ENCODE data around the gene TMEM9B. TPM values are rescaled to one million over a fixed set of nuclear protein-coding genes. Genes with fewer than 3 reads are reported as not detected.

The TMEM9B gene
- total RNA-seq, 4 donors from 2014 or later: 29.4 to 45.3 (median 40.1) TPM

GRCh38 chr11:8962841-8963240 lies 1.4 kb downstream of the TMEM9B start:
- DNase-seq (no peak), ATAC-seq (no peak)
- H3K4me1 ChIP-seq: peaks cover 24 to 30% of the 10 kb centered on the region in 2 donors
- peaks cover 0 to 7% of the 10 kb centered on the region in 2 donors for H3K36me3 ChIP-seq
- no peaks in the 10 kb centered on the region for H3K27me3 ChIP-seq
- intact Hi-C loops (cut with DNase I; ENCODE audit: low total_unique reads): loop anchor here (10.0 kb wide), 1 partner anchor 708 kb away; no protein-coding TSS in a partner anchor
- peak overlapping the region in 3 of 4 donors; percentile 79 to 98 (median 80) for H3K4me3 ChIP-seq
- in situ Hi-C loops (cut with MboI; ENCODE audit: low sequenced_read_pairs in 4 of 4): loop anchor here in 2 of 4 donors (10.0 to 25.0 kb wide), 3 partner anchors 276 to 726 kb away; partner anchors contain the start of genes RPL27A (in 2 of the 2) and TRIM66 (in 2 of the 2)
- peak overlapping the region; percentile 96 to 97 (median 96) for H3K27ac ChIP-seq
- H3K9me3 ChIP-seq: no peaks in the 10 kb centered on the region
- TF ChIP-seq POLR2A (IDR thresholded peaks at IDR 0.05) (no peak), CTCF (IDR thresholded peaks at IDR 0.05 in 4 of 5, conservative IDR thresholded peaks at IDR 0.05 in 1 of 5) (no peak)

- H3K4me1 ChIP-seq: peaks cover 24 to 30% of the 10 kb centered on the region in 2 donors
Observed at GRCh38 chr11:8961401-8961800, 2.8 kb downstream of the TMEM9B start.

GRCh38 chr11:8959546-8960166 lies 4.6 kb downstream of the TMEM9B start:
- ATAC-seq: peak in 1 of 2 donors; percentile 25

More at GRCh38 chr11:8961401-8961800, 2.8 kb downstream of the TMEM9B start:
- peaks cover 0 to 1% of the 10 kb centered on the region in 2 donors for H3K36me3 ChIP-seq
- ATAC-seq: no peak
- no peak overlapping the region for H3K27ac ChIP-seq
- in situ Hi-C loops (cut with MboI; ENCODE audit: low sequenced_read_pairs in 4 of 4): loop anchor here in 2 of 4 donors (10.0 to 25.0 kb wide), 3 partner anchors 274 to 724 kb away; partner anchors contain the start of genes RPL27A (in 2 of the 2) and TRIM66 (in 2 of the 2)
- H3K27me3 ChIP-seq: no peaks in the 10 kb centered on the region
- DNase-seq: no peak
- intact Hi-C loops (cut with DNase I; ENCODE audit: low total_unique reads): loop anchor here (10.0 kb wide), 1 partner anchor 707 kb away; no protein-coding TSS in a partner anchor
- no peak overlapping the region for H3K4me3 ChIP-seq
- TF ChIP-seq POLR2A (IDR thresholded peaks at IDR 0.05) (no peak), CTCF (IDR thresholded peaks at IDR 0.05 in 4 of 5, conservative IDR thresholded peaks at IDR 0.05 in 1 of 5) (no peak)
- no peaks in the 10 kb centered on the region for H3K9me3 ChIP-seq

DNA sequence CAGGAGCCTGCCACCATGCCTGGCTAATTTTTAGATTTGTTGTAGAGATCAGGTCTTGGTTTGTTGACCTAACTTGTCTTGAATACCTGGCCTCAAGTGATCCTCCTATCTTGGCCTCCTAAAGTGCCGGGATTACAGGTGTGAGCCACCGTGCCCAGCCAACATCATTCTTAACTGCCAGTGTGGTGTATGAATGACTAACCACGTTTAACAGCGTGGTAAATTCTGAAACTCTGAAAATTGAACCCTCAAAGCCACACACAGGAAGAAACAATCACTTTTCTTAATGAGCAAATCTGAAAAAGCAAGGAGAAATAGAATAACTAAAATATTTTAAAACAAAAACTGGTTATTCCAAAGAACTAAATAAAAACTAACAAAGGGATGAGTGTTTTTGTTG lies 7.4 kb downstream of the TMEM9B start:
- H3K9me3 ChIP-seq: no peaks in the 10 kb centered on the region
- H3K4me3 ChIP-seq: no peak overlapping the region
- DNase-seq (no peak), ATAC-seq (no peak)
- peaks cover 0 to 11% of the 10 kb centered on the region in 2 donors for H3K4me1 ChIP-seq
- H3K27me3 ChIP-seq: no peaks in the 10 kb centered on the region
- H3K36me3 ChIP-seq: peaks cover 0 to 42% of the 10 kb centered on the region in 2 donors
- in situ Hi-C loops (cut with MboI; ENCODE audit: low sequenced_read_pairs in 4 of 4) (loop anchor here in 2 of 4 donors (10.0 to 25.0 kb wide), 3 partner anchors 270 to 720 kb away; partner anchors contain the start of genes RPL27A (in 1 of the 2) and TRIM66 (in 1 of the 2)), intact Hi-C loops (cut with DNase I; ENCODE audit: low total_unique reads) (no loop called here)
- TF ChIP-seq POLR2A (IDR thresholded peaks at IDR 0.05) (no peak), CTCF (IDR thresholded peaks at IDR 0.05 in 4 of 5, conservative IDR thresholded peaks at IDR 0.05 in 1 of 5) (no peak)
- no peak overlapping the region for H3K27ac ChIP-seq

More at GRCh38 chr11:8959546-8960166, 4.6 kb downstream of the TMEM9B start:
- H3K4me1 ChIP-seq: peaks cover 14 to 26% of the 10 kb centered on the region in 2 donors
- H3K36me3 ChIP-seq: peaks cover 0 to 19% of the 10 kb centered on the region in 2 donors
- in situ Hi-C loops (cut with MboI; ENCODE audit: low sequenced_read_pairs in 4 of 4) (loop anchor here in 3 of 4 donors (10.0 to 25.0 kb wide), 4 partner anchors 272 to 722 kb away; partner anchors contain the start of genes RPL27A (in 2 of the 3) and TRIM66 (in 2 of the 3)), intact Hi-C loops (cut with DNase I; ENCODE audit: low total_unique reads) (loop anchor here (10.0 kb wide), 1 partner anchor 705 kb away; no protein-coding TSS in a partner anchor)
- H3K9me3 ChIP-seq: no peaks in the 10 kb centered on the region
- no peak overlapping the region for H3K4me3 ChIP-seq
- H3K27me3 ChIP-seq: no peaks in the 10 kb centered on the region
- DNase-seq: no peak
- H3K27ac ChIP-seq: peak overlapping the region; percentile 25 to 51 (median 46)
- peak; percentile 16 to 51 (median 38) for TF ChIP-seq CTCF (IDR thresholded peaks at IDR 0.05 in 4 of 5, conservative IDR thresholded peaks at IDR 0.05 in 1 of 5)
- TF ChIP-seq POLR2A (IDR thresholded peaks at IDR 0.05): no peak

All from gastrocnemius medialis (tissue), 4 donors.